ENCODE measurements around the gene RAPGEF6. TPM values are rescaled to one million over a fixed set of nuclear protein-coding genes. Genes with fewer than 3 reads are reported as not detected.
"Not testable (repeated sequence)": the region's sequence is repeated elsewhere in the genome, so short reads cannot be mapped to it uniquely, and the experiment has no call there.

RAPGEF6 gene
- total RNA-seq, 4 donors from 2014 or later: 7.2 to 11.7 (median 8.5) TPM

- Histone ChIP-seq H3K27ac (no peak overlapping the region), H3K4me3 (no peak overlapping the region), H3K36me3 (peaks cover 0 to 42% of the 10 kb centered on the region in 2 donors), H3K4me1 (no peaks in the 10 kb centered on the region), H3K9me3 (peaks cover 0 to 4% (median 0%) of the 10 kb centered on the region in 3 donors), H3K27me3 (no peaks in the 10 kb centered on the region)
- ATAC-seq (no peak), DNase-seq (no peak)
- in situ Hi-C loops (cut with MboI; ENCODE audit: low sequenced_read_pairs in 4 of 4) (loop anchor here in 1 of 4 donors (25.0 kb wide), 1 partner anchor 245 kb away; the partner anchor contains the start of genes HINT1 and LYRM7), intact Hi-C loops (cut with DNase I; ENCODE audit: low total_unique reads) (no loop called here)
- no peak for TF ChIP-seq CTCF (IDR thresholded peaks at IDR 0.05 in 4 of 5, conservative IDR thresholded peaks at IDR 0.05 in 1 of 5)
- TF ChIP-seq POLR2A (IDR thresholded peaks at IDR 0.05): no peak
Measured at GRCh38 chr5:131406975-131407638, 227.9 kb downstream of the RAPGEF6 start.

GRCh38 chr5:131406076-131406475, 229.0 kb downstream of the RAPGEF6 start:
- intact Hi-C loops (cut with DNase I; ENCODE audit: low total_unique reads): no loop called here
- peaks cover 0 to 49% of the 10 kb centered on the region in 2 donors for H3K36me3 ChIP-seq

GRCh38 chr5:131405674-131406073, 229.4 kb downstream of the RAPGEF6 start:
- intact Hi-C loops (cut with DNase I; ENCODE audit: low total_unique reads): no loop called here
- ATAC-seq (no peak), DNase-seq (no peak)
- no peaks in the 10 kb centered on the region for H3K27me3 ChIP-seq
- no peaks in the 10 kb centered on the region for H3K4me1 ChIP-seq
- peaks cover 0 to 51% of the 10 kb centered on the region in 2 donors for H3K36me3 ChIP-seq
- in situ Hi-C loops (cut with MboI; ENCODE audit: low sequenced_read_pairs in 4 of 4): loop anchor here in 1 of 4 donors (25.0 kb wide), 1 partner anchor 243 kb away; the partner anchor contains the start of genes HINT1 and LYRM7
- H3K27ac ChIP-seq: no peak overlapping the region
- H3K9me3 ChIP-seq: peaks cover 0 to 4% (median 0%) of the 10 kb centered on the region in 3 donors
- TF ChIP-seq POLR2A (IDR thresholded peaks at IDR 0.05) (no peak), CTCF (IDR thresholded peaks at IDR 0.05 in 4 of 5, conservative IDR thresholded peaks at IDR 0.05 in 1 of 5) (no peak)
- H3K4me3 ChIP-seq: no peak overlapping the region

More at GRCh38 chr5:131406076-131406475, 229.0 kb downstream of the RAPGEF6 start:
- ATAC-seq: no peak
- TF ChIP-seq POLR2A (IDR thresholded peaks at IDR 0.05) (no peak), CTCF (IDR thresholded peaks at IDR 0.05 in 4 of 5, conservative IDR thresholded peaks at IDR 0.05 in 1 of 5) (no peak)
- peaks cover 0 to 4% (median 0%) of the 10 kb centered on the region in 3 donors for H3K9me3 ChIP-seq
- H3K4me1 ChIP-seq: no peaks in the 10 kb centered on the region
- in situ Hi-C loops (cut with MboI; ENCODE audit: low sequenced_read_pairs in 4 of 4): loop anchor here in 1 of 4 donors (25.0 kb wide), 1 partner anchor 244 kb away; the partner anchor contains the start of genes HINT1 and LYRM7
- H3K27ac ChIP-seq: no peak overlapping the region
- no peak for DNase-seq
- no peak overlapping the region for H3K4me3 ChIP-seq
- no peaks in the 10 kb centered on the region for H3K27me3 ChIP-seq

GRCh38 chr5:131400585-131400984, 234.4 kb downstream of the RAPGEF6 start:
- DNase-seq (no peak), ATAC-seq (no peak)
- H3K4me3 ChIP-seq: no peak overlapping the region
- H3K9me3 ChIP-seq: peaks cover 0 to 4% (median 0%) of the 10 kb centered on the region in 3 donors
- no peak for TF ChIP-seq CTCF (IDR thresholded peaks at IDR 0.05 in 4 of 5, conservative IDR thresholded peaks at IDR 0.05 in 1 of 5)
- TF ChIP-seq POLR2A (IDR thresholded peaks at IDR 0.05): no peak
- H3K4me1 ChIP-seq: no peaks in the 10 kb centered on the region
- peaks cover 0 to 46% of the 10 kb centered on the region in 2 donors for H3K36me3 ChIP-seq
- no peak overlapping the region for H3K27ac ChIP-seq
- intact Hi-C loops (cut with DNase I; ENCODE audit: low total_unique reads): no loop called here
- no peaks in the 10 kb centered on the region for H3K27me3 ChIP-seq
- in situ Hi-C loops (cut with MboI; ENCODE audit: low sequenced_read_pairs in 4 of 4): loop anchor here in 1 of 4 donors (25.0 kb wide), 1 partner anchor 238 kb away; the partner anchor contains the start of genes HINT1 and LYRM7

- H3K9me3 ChIP-seq; ATAC-seq; H3K27me3 ChIP-seq; intact Hi-C loops (cut with DNase I; ENCODE audit: low total_unique reads); DNase-seq; in situ Hi-C loops (cut with MboI; ENCODE audit: low sequenced_read_pairs in 4 of 4); H3K27ac ChIP-seq; H3K4me3 ChIP-seq; H3K4me1 ChIP-seq: not testable (repeated sequence)
- H3K36me3 ChIP-seq: peaks cover 0 to 45% of the 10 kb centered on the region in 2 donors
Measured at GRCh38 chr5:131399007-131399406, 236.0 kb downstream of the RAPGEF6 start.
